Naive thymus-derived CD8-positive, alpha-beta T cell (primary cell): ENCODE measurements around the gene DNAJC16. TPM values are rescaled to one million over a fixed set of nuclear protein-coding genes. Genes with fewer than 3 reads are reported as not detected.
A peak's percentile ranks its signal among the peaks of the same experiment; 100 is the strongest.

Experiments
- ATAC-seq, 2 donors: fragments of 150-1000 bp; cut with Tn5 transposase in 1 of 2; sonication (Bioruptor Pico), chemical (Tn5 transposase) in 1 of 2; 1 replicate in 1 of 2; 2 replicates in 1 of 2; pipeline ENCODE4 v1.10.0; 2021; ENCODE audit warnings: mild to moderate bottlenecking in 2 of 2, moderate library complexity in 2 of 2
- POLR2A ChIA-PET: fragments of 350-600 bp; sonication (Branson Sonifier 250); formaldehyde crosslinking; loops from one replicate; lab custom pipeline; 2021; ENCODE audit warnings: antibody characterized with exemption; lab: Charles Lee
- DNase-seq, 10 donors: peaks; one replicate each; pipeline versions ENCODE4 v3.0.0 to v3.0.0-alpha.2; 2020 to 2022
- H3K27ac Mint-ChIP-seq, 10 donors: one replicate each; pipeline ENCODE4 v1.8.0; 2020 to 2022; ENCODE audit warnings: mild to moderate bottlenecking in 10 of 10, mixed read lengths in 10 of 10, moderate library complexity in 4 of 10, inconsistent platforms in 1 of 10
- H3K27me3 Mint-ChIP-seq, 5 donors: one replicate each; pipeline ENCODE4 v1.8.0; 2021 to 2022; ENCODE audit warnings: mixed read lengths in 5 of 5
- H3K36me3 Mint-ChIP-seq, 3 donors: one replicate each; pipeline ENCODE4 v1.8.0; 2020 to 2022; ENCODE audit warnings: mixed read lengths in 3 of 3, mild to moderate bottlenecking in 2 of 3, inconsistent platforms in 1 of 3
- H3K4me1 Mint-ChIP-seq, 4 donors: one replicate each; pipeline ENCODE4 v1.8.0; 2021 to 2022; ENCODE audit warnings: mixed read lengths in 4 of 4
- H3K4me3 Mint-ChIP-seq, 10 donors: one replicate each; pipeline ENCODE4 v1.8.0; 2020 to 2022; ENCODE audit warnings: mild to moderate bottlenecking in 10 of 10, mixed read lengths in 10 of 10, moderate library complexity in 6 of 10, inconsistent platforms in 1 of 10
- H3K9me3 Mint-ChIP-seq, 9 donors: one replicate each; pipeline ENCODE4 v1.8.0; 2020 to 2022; ENCODE audit warnings: mixed read lengths in 9 of 9, mild to moderate bottlenecking in 3 of 9, inconsistent platforms in 1 of 9, moderate library complexity in 1 of 9
- polyA plus RNA-seq, 3 donors: library from polyadenylated mRNA; unstranded; fragments of 300-500 nt; fragmentation: Illumina TruSeq; gene quantifications; one replicate each; pipeline ENCODE4 v1.2.3, GENCODE V29; 2021
- total RNA-seq, 8 experiments: library from RNA in 2 of 8; stranded (reverse) in 2 of 8; gene quantifications; one replicate each; pipeline ENCODE4 v1.2.3 and lab custom pipeline; 2021 to 2026

Gene DNAJC16
- total and polyA plus RNA-seq, 5 experiments from 2014 or later, result 5.0 to 30.0 (median 9.7) TPM

- POLR2A ChIA-PET, result interaction anchor here (0.6 to 2.3 kb wide), 3 partner anchors 11 to 249 kb away, joined by 3 to 5 read pairs (median 4); partner anchors contain the start of gene DNAJC16
- Mint-ChIP-seq H3K27ac (peak overlapping the region in 6 of 10 donors; percentile 8 to 85 (median 61)), H3K4me1 (peaks cover 16 to 48% (median 38%) of the 10 kb centered on the region in 4 donors), H3K4me3 (no peak overlapping the region), H3K9me3 (no peaks in the 10 kb centered on the region), H3K36me3 (peaks cover 0 to 41% (median 16%) of the 10 kb centered on the region in 3 donors), H3K27me3 (no peaks in the 10 kb centered on the region)
- ATAC-seq (no peak), DNase-seq (no peak)
These were observed 49.0 kb downstream of the DNAJC16 start for GRCh38 chr1:15575549-15576150.

- H3K36me3 Mint-ChIP-seq, result peaks cover 0 to 24% (median 7%) of the 10 kb centered on the region in 3 donors
- ATAC-seq, result peak; percentile 15 to 43
- no peaks in the 10 kb centered on the region for H3K9me3 Mint-ChIP-seq
- H3K27me3 Mint-ChIP-seq, result no peaks in the 10 kb centered on the region
- POLR2A ChIA-PET, result interaction anchor here (0.6 to 3.6 kb wide), 7 partner anchors 11 to 259 kb away, joined by 3 to 37 read pairs (median 10); partner anchors contain the start of genes DDI2 and DNAJC16
- DNase-seq, result peak in 1 of 10 donors; percentile 26
- peak overlapping the region in 9 of 10 donors; percentile 52 to 82 (median 73) for H3K4me3 Mint-ChIP-seq
- peak overlapping the region; percentile 95 to 98 (median 97) for H3K27ac Mint-ChIP-seq
- peaks cover 16 to 49% (median 36%) of the 10 kb centered on the region in 4 donors for H3K4me1 Mint-ChIP-seq
These were observed 51.0 kb downstream of the DNAJC16 start for GRCh38 chr1:15577691-15578090.

- DNase-seq (peak; percentile 11 to 79 (median 48)), ATAC-seq (peak; percentile 90 to 97)
- Mint-ChIP-seq H3K27ac (peak overlapping the region; percentile 95 to 98 (median 97)), H3K36me3 (peaks cover 0 to 15% (median 3%) of the 10 kb centered on the region in 3 donors), H3K4me1 (peaks cover 20 to 61% (median 48%) of the 10 kb centered on the region in 4 donors), H3K9me3 (no peaks in the 10 kb centered on the region), H3K4me3 (peak overlapping the region; percentile 60 to 82 (median 74)), H3K27me3 (no peaks in the 10 kb centered on the region)
- POLR2A ChIA-PET, result interaction anchor here (0.6 to 3.6 kb wide), 10 partner anchors 8 to 268 kb away, joined by 3 to 37 read pairs (median 6); partner anchors contain the start of genes DDI2, DNAJC16 and SPEN
These were observed 52.5 kb downstream of the DNAJC16 start for GRCh38 chr1:15578921-15579682.

- H3K9me3 Mint-ChIP-seq, result no peaks in the 10 kb centered on the region
- ATAC-seq (peak in 1 of 2 donors; percentile 5), DNase-seq (no peak)
- POLR2A ChIA-PET, result interaction anchor here (0.6 to 3.6 kb wide), 13 partner anchors 9 to 268 kb away, joined by 3 to 37 read pairs (median 6); partner anchors contain the start of genes DDI2, DNAJC16 and SPEN
- peak overlapping the region in 8 of 10 donors; percentile 60 to 82 (median 76) for H3K4me3 Mint-ChIP-seq
- H3K36me3 Mint-ChIP-seq, result peaks cover 0 to 9% (median 0%) of the 10 kb centered on the region in 3 donors
- peak overlapping the region; percentile 95 to 98 (median 97) for H3K27ac Mint-ChIP-seq
- no peaks in the 10 kb centered on the region for H3K27me3 Mint-ChIP-seq
- peaks cover 20 to 64% (median 52%) of the 10 kb centered on the region in 4 donors for H3K4me1 Mint-ChIP-seq
These were observed 53.0 kb downstream of the DNAJC16 start for GRCh38 chr1:15579683-15580047.

GRCh38 chr1:15583016-15583706, 56.5 kb downstream of the DNAJC16 start:
- Mint-ChIP-seq H3K4me1 (peaks cover 21 to 65% (median 53%) of the 10 kb centered on the region in 4 donors), H3K27ac (peak overlapping the region in 9 of 10 donors; percentile 66 to 89 (median 84))

GRCh38 chr1:15584489-15585363, 58.1 kb downstream of the DNAJC16 start, which contains the start of gene AGMAT:
AGMAT (minus strand) TSS chr1:15585051; CDS start chr1:15584967, 84 bp downstream.
- peaks cover 0 to 16% (median 15%) of the 10 kb centered on the region in 3 donors for H3K36me3 Mint-ChIP-seq
- peaks cover 8 to 50% (median 38%) of the 10 kb centered on the region in 4 donors for H3K4me1 Mint-ChIP-seq

More at GRCh38 chr1:15583016-15583706, 56.5 kb downstream of the DNAJC16 start:
- POLR2A ChIA-PET, result interaction anchor here (1.0 to 2.7 kb wide), 3 partner anchors 20 to 1322 kb away, joined by 3 to 15 read pairs (median 3); no protein-coding TSS in a partner anchor
- no peak for DNase-seq
- no peak for ATAC-seq
- Mint-ChIP-seq H3K27me3 (no peaks in the 10 kb centered on the region), H3K9me3 (no peaks in the 10 kb centered on the region), H3K36me3 (peaks cover 0 to 12% (median 9%) of the 10 kb centered on the region in 3 donors), H3K4me3 (peak overlapping the region; percentile 56 to 88 (median 78))

GRCh38 chr1:15592285-15592684, 65.6 kb downstream of the DNAJC16 start:
- POLR2A ChIA-PET, result interaction anchor here (0.7 to 2.0 kb wide), 2 partner anchors 11 to 92 kb away, joined by 4 to 9 read pairs; no protein-coding TSS in a partner anchor
- Mint-ChIP-seq H3K27ac (no peak overlapping the region), H3K4me3 (no peak overlapping the region), H3K9me3 (no peaks in the 10 kb centered on the region), H3K36me3 (peaks cover 0 to 20% (median 13%) of the 10 kb centered on the region in 3 donors), H3K27me3 (peaks cover 0 to 3% (median 0%) of the 10 kb centered on the region in 5 donors), H3K4me1 (peaks cover 0 to 5% (median 1%) of the 10 kb centered on the region in 4 donors)
- DNase-seq (no peak), ATAC-seq (no peak)

More at GRCh38 chr1:15584489-15585363, 58.1 kb downstream of the DNAJC16 start, which contains the start of gene AGMAT:
- no peaks in the 10 kb centered on the region for H3K9me3 Mint-ChIP-seq
- DNase-seq (peak in 9 of 10 donors; percentile 30 to 73 (median 42)), ATAC-seq (peak; percentile 86 to 87)
- H3K27me3 Mint-ChIP-seq, result no peaks in the 10 kb centered on the region
- peak within 1 kb of the TSS; percentile 78 to 90 (median 84) for H3K4me3 Mint-ChIP-seq
- peak within 1 kb of the TSS; percentile 85 to 97 (median 93) for H3K27ac Mint-ChIP-seq
- POLR2A ChIA-PET, result interaction anchor here (0.6 to 2.4 kb wide), 4 partner anchors 8 to 18 kb away, joined by 3 to 10 read pairs (median 4); no protein-coding TSS in a partner anchor

GRCh38 chr1:15595809-15596617, 69.4 kb downstream of the DNAJC16 start:
- H3K4me3 Mint-ChIP-seq, result no peak overlapping the region
- POLR2A ChIA-PET, result interaction anchor here (0.6 to 1.4 kb wide), 4 partner anchors 8 to 196 kb away, joined by 3 to 6 read pairs (median 3); partner anchors contain the start of gene DDI2
- peak overlapping the region in 1 of 10 donors; percentile 35 for H3K27ac Mint-ChIP-seq

GRCh38 chr1:15598436-15598835, 71.8 kb downstream of the DNAJC16 start:
- POLR2A ChIA-PET, result interaction anchor here (1.1 kb wide), 1 partner anchor 136 kb away, joined by 3 read pairs; no protein-coding TSS in a partner anchor
- Mint-ChIP-seq H3K9me3 (no peaks in the 10 kb centered on the region), H3K27me3 (peaks cover 0 to 3% (median 0%) of the 10 kb centered on the region in 5 donors), H3K27ac (no peak overlapping the region), H3K36me3 (no peaks in the 10 kb centered on the region), H3K4me3 (no peak overlapping the region), H3K4me1 (peaks cover 0 to 8% (median 3%) of the 10 kb centered on the region in 4 donors)
- no peak for DNase-seq
- ATAC-seq, result no peak

More at GRCh38 chr1:15595809-15596617, 69.4 kb downstream of the DNAJC16 start:
- Mint-ChIP-seq H3K36me3 (peaks cover 0 to 4% (median 0%) of the 10 kb centered on the region in 3 donors), H3K4me1 (peaks cover 0 to 3% (median 0%) of the 10 kb centered on the region in 4 donors), H3K27me3 (peaks cover 0 to 3% (median 0%) of the 10 kb centered on the region in 5 donors), H3K9me3 (no peaks in the 10 kb centered on the region)
- DNase-seq, result no peak
- ATAC-seq, result no peak
